Aorta (tissue), 5 donors: ENCODE measurements around the gene TMOD2. TPM values are rescaled to one million over a fixed set of nuclear protein-coding genes. Genes with fewer than 3 reads are reported as not detected.

ENCODE experiments used
- ATAC-seq: fragments of 200-7000 bp; cut with Tn5 transposase; one replicate; pipeline ENCODE4 v1.9.1; 2022; ENCODE audit warnings: moderate library complexity; ENCODE audit not compliant: low FRiP score
- DNase-seq, 2 donors: peaks; one replicate each; pipeline ENCODE4 v3.0.0-alpha.2; 2020
- H3K27ac ChIP-seq, 2 donors: one replicate each; pipeline ENCODE4 v1.5.1; 2013; ENCODE audit warnings: low read length in 2 of 2, mild to moderate bottlenecking in 2 of 2, moderate library complexity in 2 of 2, control low read depth in 1 of 2, inconsistent platforms in 1 of 2, low read depth in 1 of 2
- H3K27me3 ChIP-seq, 2 donors: one replicate each; pipeline ENCODE4 v1.6.1; 2013; ENCODE audit warnings: control low read depth in 1 of 2, low read length in 1 of 2, mild to moderate bottlenecking in 1 of 2, moderate library complexity in 1 of 2; ENCODE audit not compliant: insufficient read depth in 2 of 2, control insufficient read depth in 1 of 2
- H3K36me3 ChIP-seq, 2 donors: one replicate each; pipeline ENCODE4 v1.6.1; 2013; ENCODE audit warnings: control low read depth in 1 of 2, low read length in 1 of 2, mild to moderate bottlenecking in 1 of 2; ENCODE audit not compliant: insufficient read depth in 2 of 2, control insufficient read depth in 1 of 2
- H3K4me1 ChIP-seq, 2 donors: one replicate each; pipeline ENCODE4 v1.6.1; 2013; ENCODE audit warnings: low read length in 2 of 2, control low read depth in 1 of 2, mild to moderate bottlenecking in 1 of 2, moderate library complexity in 1 of 2; ENCODE audit not compliant: insufficient read depth in 2 of 2, control insufficient read depth in 1 of 2
- H3K4me3 ChIP-seq, 2 donors: one replicate each; pipeline ENCODE4 v1.5.1; 2013; ENCODE audit warnings: low read length in 2 of 2, control low read depth in 1 of 2, mild to moderate bottlenecking in 1 of 2
- H3K9me3 ChIP-seq: one replicate; pipeline ENCODE4 v1.6.1; 2013; ENCODE audit warnings: mild to moderate bottlenecking, low read length; ENCODE audit not compliant: control insufficient read depth
- WGBS, 2 donors: extraction: QIAGEN DNeasy Blood & Tissue Kit; methylation state at CpG; one replicate each; pipeline ENCODE4 v1.1.7; 2013; 5-methylcytosine and 5-hydroxymethylcytosine counted together
- intact Hi-C, 2 donors: fragments of 100-400 bp; cut with DNase I; formaldehyde crosslinking; loops; one replicate each; pipeline versions ENCODE4 v1.14.2 to v1.15.0; 2022
- polyA plus RNA-seq, 2 donors: library from polyadenylated mRNA; stranded (reverse); fragments of 200-250 nt; gene quantifications; one replicate each; pipeline ENCODE4 v1.2.3, GENCODE V29; 2013
- total RNA-seq, 2 donors: library from RNA; stranded (reverse); fragmentation: NEBNext Ultra II Directional; extraction: Animal tissue kit (Norgen Biotek cat#: 25700); gene quantifications; one replicate each; pipeline ENCODE4 v1.2.1, GENCODE V29; 2021
- donor health status: healthy with polysubstance abuse.
- donor health status: Bipolar disorder and iron deficiency.
- donor health status: DM: no; HTN: no; CAD: no.
- donor health status: DM: no; HTN: no; CAD: no.
- donor health status: DM: yes; HTN: yes; CAD: no.

TMOD2 gene
- total and polyA plus RNA-seq, 4 donors, result 2.3 to 33.1 (median 11.8) TPM

DNA sequence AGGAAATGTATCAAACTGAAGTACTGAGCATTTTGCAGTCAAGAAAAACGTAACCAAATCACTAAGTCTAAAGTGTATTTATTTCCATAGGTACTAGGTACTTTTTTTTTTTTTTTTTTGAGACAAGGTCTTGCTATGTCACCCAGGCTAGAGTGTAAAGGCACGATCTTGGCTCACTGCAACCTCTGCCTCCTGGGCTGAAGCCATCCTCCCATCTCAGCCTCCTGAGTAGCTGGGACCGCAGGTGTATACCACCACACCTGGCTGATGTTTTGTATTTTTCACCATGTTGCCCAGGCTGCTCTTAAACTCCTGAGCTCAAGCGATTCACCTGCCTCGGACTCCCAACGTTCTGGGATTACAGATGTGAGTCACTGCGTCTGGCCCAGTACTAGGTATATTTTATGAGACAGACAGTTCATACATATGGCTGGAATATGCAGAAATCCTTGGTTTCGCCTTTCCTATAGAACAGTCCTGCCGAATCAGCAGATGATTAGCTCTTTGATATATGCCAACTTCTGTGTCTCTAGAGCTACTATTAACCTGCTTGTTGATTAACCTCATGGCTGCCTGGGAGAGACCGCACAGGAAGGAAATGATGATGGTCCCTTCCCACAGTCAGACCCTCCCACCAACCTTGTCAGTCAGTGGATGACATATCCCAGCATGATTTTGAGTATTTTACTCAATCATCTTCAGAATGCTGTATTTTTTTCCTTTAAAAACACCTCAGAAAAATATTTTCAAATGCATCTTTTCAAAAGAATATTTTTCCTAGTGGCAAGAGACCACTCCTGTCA is 110.4 kb downstream of the TMOD2 start:
- 91 to 92% methylated on average over 10 of the region's 10 CpGs for WGBS, 2 donors
- no peaks in the 10 kb centered on the region for H3K4me1 ChIP-seq
- H3K4me3 ChIP-seq, result no peak overlapping the region
- intact Hi-C loops, result no loop called here
- H3K36me3 ChIP-seq, result peaks cover 3 to 5% of the 10 kb centered on the region in 2 donors
- H3K9me3 ChIP-seq, result no peaks in the 10 kb centered on the region
- no peak for DNase-seq
- ATAC-seq, result no peak
- no peaks in the 10 kb centered on the region for H3K27me3 ChIP-seq
- H3K27ac ChIP-seq, result no peak overlapping the region

GRCh38 chr15:51863131-51863530 is 111.7 kb downstream of the TMOD2 start:
- 93 to 97% methylated on average over 2 of the region's 2 CpGs for WGBS, 2 donors
- Histone ChIP-seq H3K36me3 (peaks cover 3 to 5% of the 10 kb centered on the region in 2 donors), H3K27me3 (no peaks in the 10 kb centered on the region), H3K4me3 (no peak overlapping the region), H3K9me3 (no peaks in the 10 kb centered on the region), H3K4me1 (no peaks in the 10 kb centered on the region), H3K27ac (no peak overlapping the region)
- DNase-seq (no peak), ATAC-seq (no peak)
- intact Hi-C loops, result no loop called here

DNA sequence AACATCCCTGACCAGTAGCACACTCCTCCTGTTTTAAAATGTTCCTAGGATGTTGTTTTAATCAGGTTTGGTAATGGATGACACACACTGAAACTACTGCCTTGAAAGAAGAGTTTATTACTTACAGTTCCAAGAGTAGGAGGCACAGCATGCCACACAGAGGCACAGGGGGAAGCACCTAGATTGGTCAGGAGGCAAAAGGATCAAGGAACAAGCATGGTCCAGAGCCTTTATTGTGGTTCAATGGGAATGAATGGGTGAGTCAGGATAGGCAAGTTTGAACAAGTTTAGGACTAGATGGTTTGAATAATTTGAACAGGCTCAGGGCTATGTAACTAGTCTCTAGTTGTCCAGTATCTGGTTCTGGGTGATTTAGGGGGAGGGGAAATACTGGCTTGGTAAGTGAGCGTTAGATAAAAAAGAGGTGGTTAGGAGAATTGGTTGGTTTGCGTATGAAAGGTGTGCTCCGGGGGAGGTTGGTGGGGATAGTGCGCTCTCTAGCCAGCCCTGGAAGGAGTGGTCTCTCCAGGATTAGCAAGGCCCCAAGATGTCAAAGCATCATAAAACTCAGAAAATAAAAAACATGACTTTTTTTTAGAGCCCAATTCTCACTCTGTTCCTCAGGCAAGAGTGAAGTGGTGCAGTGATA is 113.1 kb downstream of the TMOD2 start:
- peaks cover 3 to 5% of the 10 kb centered on the region in 2 donors for H3K36me3 ChIP-seq
- intact Hi-C loops, result no loop called here
- no peaks in the 10 kb centered on the region for H3K9me3 ChIP-seq
- WGBS, 2 donors, result 96 to 97% methylated on average over 4 of the region's 4 CpGs
- no peak overlapping the region for H3K4me3 ChIP-seq
- H3K27me3 ChIP-seq, result no peaks in the 10 kb centered on the region
- ATAC-seq (no peak), DNase-seq (no peak)
- no peaks in the 10 kb centered on the region for H3K4me1 ChIP-seq
- H3K27ac ChIP-seq, result no peak overlapping the region

DNA sequence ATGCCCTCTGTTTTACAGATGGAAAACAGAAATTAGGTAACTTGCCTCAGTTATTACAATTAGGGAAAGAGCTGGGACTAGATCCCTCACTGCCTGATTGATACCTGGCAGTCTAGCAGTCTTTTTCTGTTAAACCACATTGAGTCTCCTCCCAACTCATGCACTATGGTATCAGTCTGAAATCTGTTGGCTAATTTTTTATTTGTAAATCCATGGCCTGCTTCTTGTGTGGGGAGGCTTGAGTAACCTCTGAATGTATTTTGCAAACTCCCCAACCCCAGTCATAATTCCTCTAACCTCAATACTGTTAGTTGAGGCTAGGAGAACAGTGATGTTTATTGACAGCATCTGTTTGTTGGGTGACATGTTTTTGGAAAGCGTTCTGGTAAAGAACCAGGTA is 113.9 kb downstream of the TMOD2 start:
- Histone ChIP-seq H3K36me3 (peaks cover 3 to 5% of the 10 kb centered on the region in 2 donors), H3K4me3 (no peak overlapping the region)
- intact Hi-C loops, result no loop called here

More for the DNA sequence above, 113.9 kb downstream of the TMOD2 start:
- no peaks in the 10 kb centered on the region for H3K4me1 ChIP-seq
- no peaks in the 10 kb centered on the region for H3K9me3 ChIP-seq
- no peaks in the 10 kb centered on the region for H3K27me3 ChIP-seq
- no peak for DNase-seq
- H3K27ac ChIP-seq, result no peak overlapping the region
- ATAC-seq, result no peak
- 100% methylated on average over 1 of the region's 1 CpG for WGBS, 2 donors

Other genes starting within 250 kb of the TMOD2 start
- 10 to 100 TPM; 23.3 to 52.5 TPM for gene DMXL2, start 128.8 kb upstream of the TMOD2 start, total RNA-seq
- gene DMXL2, start 128.8 kb upstream of the TMOD2 start, polyA plus RNA-seq, result 10 to 100 TPM in 1 of 2 donors, 1 to 10 TPM in 1; 7.1 to 15.5 TPM
- gene SCG3, start 70.1 kb upstream of the TMOD2 start, total RNA-seq, result not detected
- gene SCG3, start 70.1 kb upstream of the TMOD2 start, polyA plus RNA-seq, result under 1 TPM in 1 of 2 donors, not detected in 1; 0.15 TPM
- 10 to 100 TPM; 10.5 to 12.2 TPM for gene LYSMD2, start 13.9 kb upstream of the TMOD2 start, total RNA-seq
- gene LYSMD2, start 13.9 kb upstream of the TMOD2 start, polyA plus RNA-seq, result 10 to 100 TPM in 1 of 2 donors, 1 to 10 TPM in 1; 9.7 to 14.3 TPM
- gene TMOD3, start 78.1 kb downstream of the TMOD2 start, total RNA-seq, result 10 to 100 TPM; 47.8 to 57.3 TPM
- 10 to 100 TPM; 11.0 to 11.6 TPM for gene TMOD3, start 78.1 kb downstream of the TMOD2 start, polyA plus RNA-seq
- 1 to 10 TPM; 8.4 to 9.5 TPM for gene LEO1, start 220.2 kb downstream of the TMOD2 start, total RNA-seq
- 10 to 100 TPM in 1 of 2 donors, 1 to 10 TPM in 1; 7.4 to 10.3 TPM for gene LEO1, start 220.2 kb downstream of the TMOD2 start, polyA plus RNA-seq